ENCODE measurements around the gene KCNK16.

KCNK16 gene

DNA sequence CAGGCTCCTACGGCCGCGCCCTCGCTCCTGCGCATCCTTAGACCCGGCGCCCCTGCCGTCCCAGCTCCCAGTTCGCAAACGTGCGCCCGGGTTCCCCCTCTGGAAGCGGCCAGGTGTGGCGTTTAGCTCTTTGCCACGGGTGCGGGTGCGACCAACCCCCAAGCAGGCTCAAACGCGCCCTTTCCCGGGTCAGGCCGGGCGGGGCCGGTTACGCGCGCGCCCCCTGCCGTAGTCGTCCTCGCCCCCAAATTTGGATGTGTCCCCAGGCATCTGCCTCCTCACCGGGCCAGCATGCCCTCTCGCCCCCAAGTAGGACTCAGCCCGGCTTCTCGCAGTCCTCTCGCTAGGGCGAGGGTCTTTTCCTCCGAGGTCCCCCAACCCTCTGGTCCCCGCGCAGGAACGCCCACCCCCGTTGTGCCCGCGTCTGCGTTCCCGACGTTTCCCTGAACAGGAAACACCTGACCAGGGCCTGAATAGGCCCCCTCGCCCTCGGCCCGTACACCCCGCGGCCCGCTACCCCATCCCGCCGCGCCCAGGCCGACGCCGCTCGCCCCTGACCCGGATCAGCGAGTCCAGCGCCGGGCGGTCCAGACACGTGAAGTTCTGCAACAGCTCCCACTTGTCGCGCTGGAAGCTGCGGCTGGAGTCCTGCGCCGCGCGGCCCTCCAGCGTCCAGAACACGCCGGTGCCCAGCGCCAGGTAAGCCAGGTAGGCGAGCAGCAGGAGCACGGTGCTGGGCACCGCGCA, 8.8 kb downstream of the KCNK16 start:
- no peak for DNase-seq (ENCODE audit: low read depth, low spot score)
- H3K4me3 ChIP-seq (ENCODE audit: low read length) = peak overlapping the region; percentile 42

DNA sequence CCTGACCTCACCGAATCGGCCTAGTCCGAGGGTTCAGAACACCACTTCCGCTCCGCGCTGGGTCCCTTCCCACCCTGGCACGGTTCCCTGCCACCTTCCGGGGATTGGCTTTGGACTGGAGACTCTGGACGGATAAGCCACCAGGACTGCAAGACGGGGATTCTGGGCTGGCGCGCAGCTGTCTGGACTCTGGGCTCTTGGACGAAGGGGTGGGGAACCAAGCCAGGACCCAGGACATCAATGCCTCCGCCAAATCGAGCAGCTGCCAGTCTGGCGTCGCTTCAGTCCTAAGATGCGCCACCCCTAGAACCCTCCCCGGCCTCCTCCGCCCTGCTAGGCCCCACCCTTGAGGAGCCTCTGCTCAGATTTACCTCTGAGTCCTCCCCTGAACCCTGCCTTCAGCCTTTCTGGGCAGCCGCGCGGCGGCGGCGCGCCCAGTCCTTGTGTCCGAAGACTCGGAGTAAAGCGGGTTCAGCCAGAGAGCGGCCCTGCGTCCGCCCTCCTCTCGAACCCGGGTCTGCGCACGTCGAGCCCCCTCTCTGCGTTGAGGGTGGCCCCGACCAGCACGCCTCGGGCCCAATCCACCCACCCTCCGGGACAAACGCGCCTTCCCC, 9.5 kb downstream of the KCNK16 start:
- no peak overlapping the region for H3K4me3 ChIP-seq (ENCODE audit: low read length)
- DNase-seq (ENCODE audit: low read depth, low spot score) = no peak

DNA sequence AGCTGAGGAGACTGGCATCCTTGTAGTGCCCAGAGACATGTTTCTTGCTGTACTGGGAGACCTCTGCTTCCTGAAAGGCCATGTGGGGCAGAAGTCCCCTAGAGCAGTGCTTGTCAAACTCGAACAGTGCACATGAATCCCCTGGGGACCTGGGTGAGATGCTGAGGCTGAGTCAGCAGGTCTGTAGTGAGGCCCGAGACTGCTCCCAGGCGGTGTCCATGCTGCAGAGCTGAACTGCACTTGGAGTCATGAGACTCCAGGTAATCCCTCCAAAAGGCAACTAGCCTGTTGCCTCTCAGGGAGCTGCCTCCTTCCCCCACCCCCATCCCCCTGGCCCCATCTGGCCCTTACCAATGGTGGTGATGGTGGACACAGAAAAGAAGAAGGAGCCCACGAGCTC, 12.0 kb downstream of the KCNK16 start:
- no peak for DNase-seq (ENCODE audit: low read depth, low spot score)
- no peak overlapping the region for H3K4me3 ChIP-seq (ENCODE audit: low read length)

DNA sequence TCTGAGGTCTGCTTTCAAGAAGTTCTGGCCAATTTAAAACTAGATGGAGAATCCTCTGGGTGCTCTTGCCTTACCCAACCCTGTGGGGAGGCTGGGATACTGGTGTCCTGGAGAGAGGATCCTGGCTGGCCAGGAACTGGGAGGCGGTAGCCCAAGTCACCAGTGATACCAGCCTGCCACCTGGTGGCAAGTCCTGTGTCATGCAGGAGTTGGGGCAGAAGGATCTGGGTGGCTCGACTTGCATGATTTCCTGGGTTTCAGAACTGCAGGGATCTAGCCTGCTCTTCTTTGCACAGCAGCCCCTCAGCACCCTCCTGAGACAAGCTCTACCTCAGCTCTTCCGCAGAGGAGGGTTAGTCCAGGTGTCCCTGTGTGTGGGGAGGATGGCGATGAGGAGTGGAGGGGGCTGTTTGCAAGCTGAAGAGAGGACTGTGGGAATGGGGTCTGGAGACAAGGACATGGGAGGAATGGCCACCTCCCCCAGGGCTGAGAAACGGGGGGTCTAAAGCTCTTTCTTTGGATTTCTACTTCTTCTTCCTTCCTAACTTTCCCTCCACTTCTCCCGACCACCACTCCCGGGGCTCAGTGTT, 12.5 kb downstream of the KCNK16 start:
- peak; percentile 48 for DNase-seq (ENCODE audit: low read depth, low spot score)
- no peak overlapping the region for H3K4me3 ChIP-seq (ENCODE audit: low read length)

DNA sequence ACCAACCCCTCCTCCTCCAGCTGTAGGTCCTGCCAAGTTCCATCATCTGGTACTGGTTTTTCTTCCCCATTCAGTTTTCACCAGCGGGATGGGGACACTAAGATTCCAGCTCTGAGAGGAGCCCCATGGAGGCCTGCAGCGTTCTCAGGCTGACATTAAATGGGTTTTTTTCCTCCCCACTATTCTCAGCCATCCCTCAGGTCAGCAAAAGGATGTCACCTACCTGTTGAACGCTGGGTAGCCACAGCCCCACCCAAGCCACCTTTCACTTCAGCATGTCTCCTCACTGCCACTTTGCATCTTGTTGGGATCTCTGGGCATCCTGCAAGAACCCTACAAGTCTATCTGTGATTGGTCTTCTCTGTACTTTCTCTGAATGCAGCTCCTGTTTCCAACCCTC, 15.0 kb downstream of the KCNK16 start:
- H3K4me3 ChIP-seq (ENCODE audit: low read length) = no peak overlapping the region
- DNase-seq (ENCODE audit: low read depth, low spot score) = no peak

DNA sequence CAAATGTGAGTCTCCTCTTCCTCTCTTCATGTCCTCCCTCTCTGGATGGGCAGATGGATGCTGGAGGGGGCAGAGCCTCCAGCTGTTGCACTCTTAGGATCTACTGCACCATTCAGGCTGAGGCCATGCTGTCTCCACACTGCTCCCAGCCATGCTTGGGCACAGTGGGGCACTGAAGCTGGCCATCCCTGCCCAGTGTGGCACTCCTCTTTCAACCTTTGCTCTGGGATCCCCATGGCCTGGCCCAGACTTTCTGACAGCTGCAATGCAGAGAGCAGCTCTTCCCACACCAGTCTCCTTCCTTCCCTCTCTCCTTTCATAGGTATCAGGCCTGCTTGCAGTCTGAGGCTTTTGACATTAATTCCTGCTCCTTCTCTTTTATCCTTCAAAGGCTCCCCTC, 17.6 kb downstream of the KCNK16 start:
- no peak overlapping the region for H3K4me3 ChIP-seq (ENCODE audit: low read length)
- DNase-seq (ENCODE audit: low read depth, low spot score) = no peak

DNA sequence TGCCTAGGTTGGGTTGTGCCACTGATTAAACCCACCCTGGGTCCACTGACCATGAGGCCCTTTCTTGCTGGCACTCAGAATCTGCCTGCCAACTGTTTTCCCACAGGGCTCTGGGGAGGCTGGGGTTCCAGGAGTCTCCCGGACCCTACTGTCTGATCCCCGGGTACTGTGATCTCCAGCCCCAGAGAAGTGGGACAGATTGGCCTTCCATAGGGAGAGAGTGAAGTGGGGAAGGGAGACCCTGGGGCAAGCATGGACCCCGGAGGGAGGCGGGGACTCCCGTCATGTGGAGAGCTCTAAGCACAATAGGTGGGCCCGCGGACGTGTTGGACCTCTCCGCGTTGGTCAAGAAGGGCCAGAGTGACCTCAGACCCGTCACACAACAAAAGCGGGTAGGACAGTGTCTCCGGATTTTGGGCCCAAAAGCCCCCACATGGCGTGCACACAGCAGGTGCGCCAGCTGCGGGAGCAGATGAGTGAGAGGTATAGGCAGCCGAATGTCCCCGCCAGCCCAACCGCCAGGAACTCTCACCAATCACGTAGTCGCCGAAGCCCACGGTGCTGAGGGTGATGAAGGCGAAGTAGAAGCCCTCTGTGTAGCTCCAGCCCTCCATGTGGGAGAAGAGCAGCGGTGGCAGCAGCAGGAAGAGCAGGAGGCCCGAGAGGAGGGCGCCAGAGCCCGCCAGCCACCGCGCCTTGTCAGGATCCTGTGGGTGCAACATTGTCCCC, 18.9 kb downstream of the KCNK16 start:
- H3K4me3 ChIP-seq (ENCODE audit: low read length) = no peak overlapping the region
- DNase-seq (ENCODE audit: low read depth, low spot score) = no peak

DNA sequence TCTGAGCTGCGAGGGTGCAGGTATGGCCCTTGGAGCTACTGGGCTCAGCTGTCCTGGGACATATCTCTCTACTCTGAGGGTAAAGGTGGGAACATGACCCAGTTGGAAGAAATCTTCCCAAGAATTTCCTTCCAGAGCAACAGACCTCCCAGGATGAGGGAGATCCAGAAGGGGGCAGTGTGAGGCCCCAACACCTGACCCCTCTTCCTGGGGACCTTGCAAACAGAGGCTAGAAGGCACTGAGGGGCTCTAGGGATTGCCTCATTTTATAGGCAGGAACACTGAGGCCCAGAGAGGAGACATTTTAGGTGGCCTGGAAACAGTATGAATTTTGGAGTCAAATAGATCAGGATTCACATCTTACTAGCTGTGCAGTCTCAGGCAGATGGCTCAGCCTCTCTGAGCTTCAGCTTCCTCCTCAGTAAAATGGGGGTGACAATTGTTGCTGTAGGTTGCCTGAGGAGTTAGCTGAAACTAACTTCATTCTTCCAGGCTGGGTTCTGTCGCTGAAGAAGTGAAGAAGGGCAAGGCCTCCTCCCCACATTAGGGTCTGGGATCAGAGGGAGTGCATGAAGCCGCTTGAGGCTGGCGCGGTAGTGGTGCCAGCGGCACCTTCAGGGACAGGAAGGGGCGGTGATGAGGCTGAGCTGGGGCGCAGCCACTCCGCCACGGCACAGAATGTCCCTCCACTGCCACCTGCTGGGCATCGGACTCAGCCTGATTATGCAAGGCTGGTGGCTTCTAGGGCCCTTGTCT, 19.7 kb downstream of the KCNK16 start:
- peak overlapping the region; percentile 23; the same call in 1 of the 2 replicates for H3K4me3 ChIP-seq (ENCODE audit: low read length)
- peak; percentile 75 for DNase-seq (ENCODE audit: low read depth, low spot score)

DNA sequence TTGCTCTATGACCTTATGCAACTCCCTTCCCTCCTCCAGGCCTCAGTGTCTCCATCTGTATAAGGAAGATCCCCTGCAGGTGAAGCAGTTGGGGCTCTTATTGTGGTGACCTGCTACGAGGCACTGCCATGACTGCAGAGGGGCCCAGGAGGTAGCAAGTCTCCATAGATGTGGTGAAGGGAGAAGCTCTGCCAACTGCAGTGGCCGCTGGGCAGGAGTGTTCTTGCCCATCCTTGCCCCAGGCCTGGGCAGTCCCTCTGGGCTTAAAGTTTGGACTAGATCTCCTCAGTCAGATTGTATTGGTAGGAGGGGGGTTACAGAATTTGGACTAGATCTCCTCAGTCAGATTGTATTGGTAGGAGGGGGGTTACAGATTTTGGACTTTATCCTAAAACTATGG, 20.5 kb downstream of the KCNK16 start:
- DNase-seq (ENCODE audit: low read depth, low spot score) = no peak
- no peak overlapping the region for H3K4me3 ChIP-seq (ENCODE audit: low read length)

DNA sequence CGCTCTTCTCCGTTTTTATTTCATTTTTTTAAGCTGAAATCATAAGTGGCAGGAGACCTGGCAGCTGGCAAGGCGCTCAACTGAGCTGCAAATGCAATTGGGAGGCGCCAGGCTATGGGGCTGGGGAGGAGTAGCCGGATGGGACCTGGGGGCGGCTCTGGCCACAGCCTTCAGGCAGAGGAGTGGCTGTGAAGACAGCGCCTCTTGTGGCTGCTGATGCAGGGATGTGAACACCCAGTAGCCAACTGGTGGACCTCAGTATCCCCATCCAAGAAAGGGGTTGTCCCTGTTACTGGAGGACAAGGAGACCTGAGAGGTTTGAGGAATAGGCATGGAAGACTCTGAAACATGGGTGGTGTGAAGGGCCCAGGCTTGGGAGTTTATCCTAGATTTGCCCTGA, 20.9 kb downstream of the KCNK16 start:
- no peak for DNase-seq (ENCODE audit: low read depth, low spot score)
- no peak overlapping the region for H3K4me3 ChIP-seq (ENCODE audit: low read length)

DNA sequence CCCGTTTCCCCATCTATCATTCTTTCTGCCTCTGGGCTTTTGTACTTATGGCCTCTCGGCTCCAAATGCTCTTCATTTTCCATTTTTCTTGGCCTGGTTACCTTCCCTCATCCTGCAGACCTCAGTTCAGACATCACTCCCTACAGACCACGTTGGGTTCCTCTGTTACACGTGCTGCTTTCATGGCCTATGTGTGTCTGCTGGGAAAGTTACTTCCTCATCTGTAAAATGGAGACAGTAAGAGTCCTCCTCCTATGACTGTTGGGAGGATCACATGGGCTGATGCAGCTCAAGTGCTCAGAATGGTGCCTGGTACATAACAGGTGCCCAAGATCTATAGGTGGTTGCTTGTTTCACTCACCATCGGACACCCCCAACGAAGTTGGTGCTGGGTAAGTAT, 21.8 kb downstream of the KCNK16 start:
- DNase-seq (ENCODE audit: low read depth, low spot score) = no peak
- no peak overlapping the region for H3K4me3 ChIP-seq (ENCODE audit: low read length)

DNA sequence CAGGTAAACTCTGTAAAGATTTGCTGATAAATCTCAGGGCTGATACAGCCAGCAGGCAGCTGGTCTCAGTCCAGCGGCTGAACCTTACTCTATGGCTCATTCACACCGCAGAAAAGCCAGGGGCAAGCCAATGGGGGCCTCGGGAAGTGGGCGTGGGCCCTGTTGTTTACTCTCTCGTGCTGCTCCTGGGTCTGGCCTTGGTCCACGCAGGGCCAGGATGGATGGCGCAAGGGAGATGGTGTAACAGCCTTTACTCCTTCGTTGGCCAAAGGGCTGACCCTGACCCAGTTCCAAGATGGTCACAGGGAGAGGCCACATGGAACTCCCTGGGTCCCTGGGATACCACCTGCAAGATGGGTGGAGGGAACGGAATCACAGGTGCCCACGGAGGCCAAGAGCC, 24.4 kb downstream of the KCNK16 start:
- H3K4me3 ChIP-seq (ENCODE audit: low read length) = no peak overlapping the region
- no peak for DNase-seq (ENCODE audit: low read depth, low spot score)

DNA sequence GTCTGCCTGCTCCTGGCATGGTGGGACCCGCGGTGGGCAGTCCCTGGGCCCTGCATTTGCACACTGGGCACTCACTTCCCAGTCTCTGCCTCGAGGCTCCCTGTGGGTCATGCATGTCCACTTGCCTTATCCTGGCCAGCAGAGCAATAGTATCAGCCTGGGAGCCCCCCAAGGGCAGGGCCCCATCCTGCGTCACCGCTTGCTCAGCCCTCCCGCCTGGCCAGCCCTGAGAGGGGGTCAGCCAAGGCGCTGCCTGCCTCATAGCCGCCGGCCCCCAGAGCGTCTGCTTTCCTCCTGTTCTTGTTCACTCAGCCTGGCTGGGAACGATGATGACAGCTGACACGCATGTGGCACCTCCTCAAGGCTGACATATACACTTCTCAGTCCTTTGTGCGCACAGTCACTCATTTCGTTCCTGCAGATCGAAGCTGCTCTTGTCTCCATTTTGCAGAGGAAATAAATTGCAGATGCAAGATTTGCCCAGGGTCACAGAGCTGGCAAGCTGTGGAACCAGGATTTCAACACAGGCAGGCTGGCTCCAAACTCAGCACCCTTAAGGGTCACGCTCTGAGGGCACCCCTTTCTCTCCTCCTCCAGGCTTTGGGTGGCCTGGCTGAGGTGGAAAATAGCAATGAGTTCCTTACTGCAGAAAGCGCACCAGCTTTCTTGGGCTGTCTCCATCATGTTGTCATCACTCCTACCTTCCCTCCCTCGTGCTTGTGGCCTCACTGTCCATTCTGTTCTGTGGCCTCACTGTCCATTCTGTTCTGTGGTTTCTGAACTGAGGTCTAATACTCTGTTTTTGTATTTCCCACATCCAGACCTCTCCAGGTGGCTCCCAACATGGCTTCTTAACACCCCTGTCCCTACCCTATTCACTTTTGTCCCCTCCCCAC, 25.5 kb downstream of the KCNK16 start:
- no peak for DNase-seq (ENCODE audit: low read depth, low spot score)
- H3K4me3 ChIP-seq (ENCODE audit: low read length) = no peak overlapping the region

DNA sequence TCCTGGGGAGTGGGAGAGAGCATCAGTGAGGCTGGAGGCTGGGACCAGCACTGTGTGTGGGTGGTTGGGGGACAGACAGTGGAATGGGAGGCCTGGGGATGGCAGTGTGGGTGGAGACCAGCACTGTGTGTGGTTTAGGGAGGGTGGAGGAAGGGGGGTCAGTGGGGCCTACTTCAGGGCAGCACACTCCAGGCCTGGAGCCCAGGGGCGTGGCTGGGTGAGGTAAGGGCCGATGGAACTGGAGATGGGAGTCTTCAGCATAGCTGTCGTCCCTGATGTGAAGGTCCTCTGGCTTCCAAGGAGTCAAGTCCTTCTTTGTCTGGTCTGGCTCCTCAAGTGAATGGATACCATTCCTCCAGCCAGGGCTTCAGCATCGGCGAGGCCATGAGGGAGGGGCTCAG, 26.9 kb downstream of the KCNK16 start:
- H3K4me3 ChIP-seq (ENCODE audit: low read length) = no peak overlapping the region
- DNase-seq (ENCODE audit: low read depth, low spot score) = no peak

DNA sequence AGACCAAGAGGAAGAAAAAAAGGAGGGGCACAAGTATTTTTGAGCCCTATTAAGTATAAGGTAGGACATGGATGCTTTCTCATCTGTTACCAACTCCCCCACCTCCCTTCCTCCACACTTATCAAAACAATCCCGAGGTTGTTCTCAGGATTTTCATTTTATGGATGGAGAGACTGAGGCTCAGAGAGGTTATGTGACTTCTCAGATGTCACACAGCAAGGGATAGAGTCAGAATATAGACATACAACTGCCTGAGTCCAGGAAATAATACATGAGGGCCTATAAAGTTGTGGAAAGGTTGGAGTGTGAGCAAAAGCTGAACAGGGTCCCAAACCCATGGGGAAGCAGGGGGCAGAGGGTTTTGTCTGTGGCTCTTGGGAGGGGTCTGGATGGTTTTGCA, 27.6 kb downstream of the KCNK16 start:
- no peak for DNase-seq (ENCODE audit: low read depth, low spot score)
- no peak overlapping the region for H3K4me3 ChIP-seq (ENCODE audit: low read length)

DNA sequence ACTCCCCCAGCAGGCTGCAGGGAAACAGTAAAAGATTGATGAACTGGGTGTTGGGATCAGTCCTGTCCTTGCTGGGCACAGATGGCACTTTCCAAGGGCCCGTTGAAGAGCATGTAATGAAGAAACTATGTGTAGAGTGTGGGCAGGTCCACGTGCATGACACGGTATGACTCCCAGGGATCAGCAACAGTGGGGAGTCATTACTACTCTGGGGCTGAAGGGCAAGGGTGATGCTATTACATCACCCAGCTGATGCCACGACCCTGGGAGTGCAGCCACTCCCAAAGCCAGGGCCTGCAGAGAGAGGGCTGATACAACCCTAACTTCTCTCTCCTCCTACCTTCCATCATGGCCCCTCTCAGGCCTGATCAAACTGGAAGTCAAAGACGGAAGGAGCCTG, 28.4 kb downstream of the KCNK16 start:
- DNase-seq (ENCODE audit: low read depth, low spot score) = no peak
- no peak overlapping the region for H3K4me3 ChIP-seq (ENCODE audit: low read length)

DNA sequence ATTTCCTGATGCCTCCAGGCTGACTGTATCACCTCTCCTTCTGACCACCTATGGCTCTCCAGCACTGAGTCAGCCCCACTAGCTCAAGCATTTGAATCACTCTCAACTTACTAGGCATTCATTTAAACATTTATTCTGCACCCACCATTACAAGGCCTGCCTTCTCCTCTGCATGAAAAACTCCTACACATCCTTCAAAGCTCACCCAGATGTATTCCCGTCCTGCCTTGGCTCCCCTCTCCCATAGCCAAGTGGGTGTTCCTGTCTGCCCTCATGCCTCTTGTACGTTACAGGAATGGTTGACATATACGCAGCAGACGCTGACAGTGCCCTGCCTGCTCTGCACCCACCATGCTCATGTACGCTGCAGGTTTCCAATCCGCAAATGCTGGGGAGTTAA, 29.9 kb downstream of the KCNK16 start:
- DNase-seq (ENCODE audit: low read depth, low spot score) = no peak
- no peak overlapping the region for H3K4me3 ChIP-seq (ENCODE audit: low read length)

DNA sequence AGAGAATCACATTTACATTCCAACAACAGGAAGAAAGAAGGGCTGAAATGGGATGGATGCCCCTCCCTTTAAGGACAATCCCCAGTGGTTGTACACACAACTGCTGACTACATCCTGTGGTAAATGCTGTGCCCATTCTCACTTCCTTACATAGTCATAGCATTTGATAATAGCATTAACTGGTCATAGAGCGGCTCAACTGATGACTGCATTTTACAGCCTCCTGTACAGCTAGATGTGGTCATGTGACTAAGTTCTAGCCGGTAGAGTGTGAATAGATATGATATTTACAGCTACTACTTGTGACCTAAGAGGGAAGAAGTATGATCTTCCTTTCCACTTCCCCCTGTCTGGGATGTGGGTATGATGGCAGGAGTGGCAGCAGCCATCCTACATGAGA, 33.0 kb downstream of the KCNK16 start:
- H3K4me3 ChIP-seq (ENCODE audit: low read length) = no peak overlapping the region
- DNase-seq (ENCODE audit: low read depth, low spot score) = no peak

DNA sequence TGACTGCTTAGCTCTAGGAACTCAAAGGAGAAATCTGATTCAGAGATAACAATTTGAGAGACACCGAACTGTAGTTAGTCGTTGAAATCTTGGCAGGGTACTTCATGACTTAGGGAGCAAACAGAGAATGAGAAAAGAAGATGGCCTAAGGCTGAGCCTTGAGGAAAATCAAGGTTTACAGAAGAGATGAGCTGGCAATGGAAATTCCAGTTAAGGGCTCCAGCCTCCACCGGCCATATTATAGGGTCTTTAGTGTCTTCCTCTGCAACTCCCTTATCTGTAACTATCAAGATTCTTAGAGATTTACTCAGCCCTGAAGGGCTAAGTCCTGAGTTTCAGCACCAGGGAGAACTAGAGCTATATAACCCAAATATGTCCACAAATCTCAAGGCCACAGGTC, 34.9 kb downstream of the KCNK16 start:
- H3K4me3 ChIP-seq (ENCODE audit: low read length) = no peak overlapping the region
- DNase-seq (ENCODE audit: low read depth, low spot score) = no peak

All from Jurkat, Clone E6-1 (cell line).